Endothelial cell of umbilical vein (primary cell): ENCODE data around the gene CAPN14. TPM values are rescaled to one million over a fixed set of nuclear protein-coding genes. Genes with fewer than 3 reads are reported as not detected.

ENCODE experiments used
- BruUV-seq: library from RNA; stranded (reverse); fragments of 400-500 nt; replicated peaks from 2 replicates; lab custom pipeline; 2021; lab: Mats Ljungman, UMichigan
- CTCF ChIA-PET: fragments of 300-600, 350-600 bp; sonication (Branson Sonifier 250); formaldehyde crosslinking; loops from one replicate; lab custom pipeline; 2021; ENCODE audit warnings: antibody characterized with exemption, inconsistent platforms; lab: Charles Lee
- POLR2A ChIA-PET: fragments of 300-600, 350-600 bp; sonication (Branson Sonifier 250); formaldehyde crosslinking; loops from one replicate; lab custom pipeline; 2021; ENCODE audit warnings: antibody characterized with exemption, inconsistent platforms; lab: Charles Lee
- DNase-seq: peaks from one replicate; pipeline ENCODE4 v3.0.0-alpha.2; 2011; ENCODE audit warnings: low read depth, low spot score
- FAIRE-seq: peaks from 2 replicates; lab custom pipeline; 2011; peaks lifted over from hg19 to GRCh38; lab: Jason Lieb, UNC
- H2AFZ ChIP-seq: 2 replicates; pipeline ENCODE4 v1.6.0; 2012; ENCODE audit warnings: low read depth, low read length, control low read depth, inconsistent platforms
- H3K27ac ChIP-seq: 2 replicates; pipeline ENCODE4 v1.5.1; 2011; ENCODE audit warnings: low read depth, mild to moderate bottlenecking, control low read depth, low read length, moderate library complexity; ENCODE audit not compliant: insufficient read depth
- H3K27me3 ChIP-seq, 2 experiments: 2 replicates each; pipeline versions ENCODE4 v1.6.0 to v1.6.1; 2011; ENCODE audit warnings: low read length in 2 of 2, mixed read lengths in 1 of 2; ENCODE audit not compliant: control insufficient read depth in 2 of 2, insufficient read depth in 2 of 2
- H3K36me3 ChIP-seq, 2 experiments: 2 replicates in 1 of 2; 3 replicates in 1 of 2; pipeline ENCODE4 v1.5.1; 2011; ENCODE audit warnings: low read length in 2 of 2, mild to moderate bottlenecking in 1 of 2, moderate library complexity in 1 of 2; ENCODE audit not compliant: control insufficient read depth in 2 of 2, insufficient read depth in 2 of 2; ENCODE audit errors: extremely low read depth in 1 of 2
- H3K4me1 ChIP-seq: 3 replicates; pipeline ENCODE4 v1.5.1; 2011; ENCODE audit warnings: mild to moderate bottlenecking, low read length; ENCODE audit not compliant: control insufficient read depth, insufficient read depth; ENCODE audit errors: extremely low read depth
- H3K4me2 ChIP-seq: 2 replicates; pipeline ENCODE4 v1.6.1; 2011; ENCODE audit warnings: low read length, control low read depth, mixed read lengths; ENCODE audit not compliant: insufficient read depth
- H3K4me3 ChIP-seq, 3 experiments: fragments of 200-600 bp in 1 of 3; sonication (generic), shearing (Covaris generic) in 1 of 3; replicated peaks in 1 of 3; 2 replicates each; pipeline ENCODE4 v1.5.1; 2011 to 2016; ENCODE audit warnings: control low read depth in 3 of 3, low read length in 3 of 3, mild to moderate bottlenecking in 2 of 3, inconsistent platforms in 1 of 3, low read depth in 1 of 3, moderate library complexity in 1 of 3; ENCODE audit not compliant: insufficient read depth in 1 of 3
- H3K79me2 ChIP-seq: 2 replicates; pipeline ENCODE4 v1.6.0; 2012; ENCODE audit warnings: low read length, inconsistent platforms; ENCODE audit not compliant: control insufficient read depth, insufficient read depth
- H3K9ac ChIP-seq: replicated peaks from 2 replicates; pipeline ENCODE3; 2011; ENCODE audit warnings: low read length, control low read depth; ENCODE audit not compliant: insufficient read depth; ENCODE audit errors: extremely low read depth
- H3K9me1 ChIP-seq: replicated peaks from 3 replicates; pipeline ENCODE4 v1.6.0; 2011; ENCODE audit warnings: mild to moderate bottlenecking, low read length; ENCODE audit not compliant: control insufficient read depth, insufficient read depth; ENCODE audit errors: extremely low read depth
- H3K9me3 ChIP-seq: replicated peaks from 2 replicates; pipeline ENCODE4 v1.5.1; 2012; ENCODE audit warnings: low read length, inconsistent platforms; ENCODE audit not compliant: control insufficient read depth, insufficient read depth
- H4K20me1 ChIP-seq: replicated peaks from 2 replicates; pipeline ENCODE3; 2011; ENCODE audit warnings: mild to moderate bottlenecking, low read length; ENCODE audit not compliant: control insufficient read depth, insufficient read depth; ENCODE audit errors: extremely low read depth
- EZH2 ChIP-seq: IDR thresholded peaks from 2 replicates; pipeline ENCODE4 v1.6.1; 2012; ENCODE audit warnings: borderline replicate concordance, low read depth, mild to moderate bottlenecking, moderate library complexity, low read length, inconsistent platforms; ENCODE audit not compliant: severe bottlenecking
- FOS ChIP-seq: IDR thresholded peaks from 2 replicates; pipeline ENCODE4 v1.6.1; 2011; ENCODE audit warnings: mild to moderate bottlenecking, low read length, moderate library complexity, borderline replicate concordance; ENCODE audit not compliant: insufficient read depth
- GATA2 ChIP-seq: IDR thresholded peaks from 2 replicates; pipeline ENCODE4 v1.7.0; 2011; ENCODE audit warnings: low read depth, mild to moderate bottlenecking, moderate library complexity, mixed read lengths, low read length; ENCODE audit not compliant: insufficient read length, insufficient read depth
- JUN ChIP-seq: IDR thresholded peaks from 2 replicates; pipeline ENCODE4 v1.6.1; 2011; ENCODE audit warnings: borderline replicate concordance, low read depth; ENCODE audit not compliant: insufficient read length, insufficient read depth
- MYC ChIP-seq: IDR thresholded peaks from one replicate; pipeline ENCODE4 v1.6.1; 2011; ENCODE audit warnings: mild to moderate bottlenecking, low read depth, low read length
- POLR2A ChIP-seq: IDR thresholded peaks from 2 replicates; pipeline ENCODE4 v1.6.1; 2012; ENCODE audit warnings: low read depth, mild to moderate bottlenecking, control low read depth, low read length
- POLR2AphosphoS5 ChIP-seq: IDR thresholded peaks from 2 replicates; pipeline ENCODE4 v1.6.1; 2012; ENCODE audit warnings: low read depth, mild to moderate bottlenecking, control low read depth, low read length, moderate library complexity; ENCODE audit not compliant: insufficient read depth
- dilution Hi-C: fragments of 300-500 bp; cut with MboI; formaldehyde crosslinking; loops from one replicate; pipeline ENCODE4 v1.15.0; 2019; ENCODE audit warnings: low sequenced_read_pairs; ENCODE audit not compliant: extremely low pct_ligation_motif_present
- intact Hi-C: fragments of 100-400 bp; cut with micrococcal nuclease; formaldehyde crosslinking; loops from one replicate; pipeline ENCODE4 v1.10.0; 2022
- polyA plus RNA-seq, 4 experiments: library from polyadenylated mRNA; depleted of rRNA in 3 of 4; stranded (reverse) in 3 of 4; unstranded in 1 of 4; fragments of >200 nt; gene quantifications; 2 replicates each; pipeline versions ENCODE4 v1.2.1 to v1.2.3, GENCODE V29; 2011 to 2012; ENCODE audit warnings: missing spikeins in 1 of 4
- total RNA-seq: library from RNA; stranded (reverse); gene quantifications from 2 replicates; pipeline ENCODE4 v1.2.3, GENCODE V29; 2021
- TF ChIP-seq, protein P1 (sequence below): IDR thresholded peaks from 2 replicates; pipeline ENCODE4 v1.6.1; 2011; ENCODE audit not compliant: insufficient read depth, insufficient read length
- TF ChIP-seq, protein P2 (sequence below), 2 donors: IDR thresholded peaks; 1 replicate in 1 of 2; 2 replicates in 1 of 2; pipeline ENCODE4 v1.5.1; 2011; ENCODE audit warnings: low read length in 2 of 2, mild to moderate bottlenecking in 2 of 2, moderate library complexity in 2 of 2, control low read depth in 1 of 2, inconsistent platforms in 1 of 2, low read depth in 1 of 2; ENCODE audit not compliant: insufficient read depth in 1 of 2; ENCODE audit errors: extremely low read depth in 1 of 2

The CAPN14 gene
- total and polyA plus RNA-seq, 2 donors (not counting 3 experiments of a cell fraction or from before 2014, with no cell fraction given): 0.01 to 0.15 TPM

DNA sequence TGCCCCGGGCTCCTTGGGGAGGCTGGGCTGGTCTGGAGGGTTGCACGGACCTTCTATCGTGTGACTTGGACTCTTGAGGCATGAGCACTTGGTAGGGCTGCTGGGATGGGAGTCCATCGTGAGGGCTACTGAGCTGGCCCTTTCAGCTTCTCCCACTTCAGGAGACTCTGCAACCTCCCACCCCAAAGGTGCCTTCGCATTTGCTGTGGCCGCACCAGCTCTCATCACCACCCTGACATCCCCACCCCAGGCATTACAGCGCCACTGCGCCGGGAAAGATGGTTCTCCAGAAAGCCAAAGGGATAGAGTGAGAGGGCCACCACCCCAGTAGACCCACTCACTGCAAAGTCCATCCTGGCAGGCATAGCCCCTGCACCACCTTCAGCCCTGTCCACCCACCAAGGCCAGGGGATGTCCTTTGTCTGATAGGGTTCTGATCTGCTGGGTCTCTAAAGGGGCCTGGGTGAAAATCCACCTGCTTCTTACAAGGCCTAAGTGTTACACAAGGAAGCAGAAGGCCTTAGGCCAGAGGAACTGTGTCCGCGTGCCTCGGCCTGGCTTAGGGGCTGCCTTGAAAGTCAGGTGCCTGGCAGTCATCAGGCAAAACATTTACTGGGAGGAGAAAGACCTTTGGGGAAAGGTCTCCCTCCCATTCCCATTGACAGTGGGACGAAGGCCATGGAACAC is 21.7 kb upstream of the CAPN14 start:
- no peaks in the 10 kb centered on the region for H3K9me1 ChIP-seq
- no TSS peak for BruUV-seq
- POLR2A ChIA-PET: no interaction called here
- H2AFZ ChIP-seq: no peak overlapping the region
- intact Hi-C loops (no loop called here), dilution Hi-C loops (no loop called here)
- TF ChIP-seq POLR2A (no peak), FOS (no peak), JUN (no peak), GATA2 (no peak), MYC (no peak), EZH2 (no peak), POLR2AphosphoS5 (no peak)
- TF ChIP-seq, protein P1, sequence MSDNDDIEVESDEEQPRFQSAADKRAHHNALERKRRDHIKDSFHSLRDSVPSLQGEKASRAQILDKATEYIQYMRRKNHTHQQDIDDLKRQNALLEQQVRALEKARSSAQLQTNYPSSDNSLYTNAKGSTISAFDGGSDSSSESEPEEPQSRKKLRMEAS: no peak
- TF ChIP-seq, protein P2, sequence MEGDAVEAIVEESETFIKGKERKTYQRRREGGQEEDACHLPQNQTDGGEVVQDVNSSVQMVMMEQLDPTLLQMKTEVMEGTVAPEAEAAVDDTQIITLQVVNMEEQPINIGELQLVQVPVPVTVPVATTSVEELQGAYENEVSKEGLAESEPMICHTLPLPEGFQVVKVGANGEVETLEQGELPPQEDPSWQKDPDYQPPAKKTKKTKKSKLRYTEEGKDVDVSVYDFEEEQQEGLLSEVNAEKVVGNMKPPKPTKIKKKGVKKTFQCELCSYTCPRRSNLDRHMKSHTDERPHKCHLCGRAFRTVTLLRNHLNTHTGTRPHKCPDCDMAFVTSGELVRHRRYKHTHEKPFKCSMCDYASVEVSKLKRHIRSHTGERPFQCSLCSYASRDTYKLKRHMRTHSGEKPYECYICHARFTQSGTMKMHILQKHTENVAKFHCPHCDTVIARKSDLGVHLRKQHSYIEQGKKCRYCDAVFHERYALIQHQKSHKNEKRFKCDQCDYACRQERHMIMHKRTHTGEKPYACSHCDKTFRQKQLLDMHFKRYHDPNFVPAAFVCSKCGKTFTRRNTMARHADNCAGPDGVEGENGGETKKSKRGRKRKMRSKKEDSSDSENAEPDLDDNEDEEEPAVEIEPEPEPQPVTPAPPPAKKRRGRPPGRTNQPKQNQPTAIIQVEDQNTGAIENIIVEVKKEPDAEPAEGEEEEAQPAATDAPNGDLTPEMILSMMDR (IDR thresholded peaks at IDR 0.05; ENCODE audit: extremely low read depth in 1 of 2, insufficient read depth in 1 of 2, low read depth in 1 of 2, low read length in 2 of 2): no peak
- CTCF ChIA-PET: no interaction called here
- no peak overlapping the region for H3K27ac ChIP-seq
- no peaks in the 10 kb centered on the region for H3K36me3 ChIP-seq
- no peaks in the 10 kb centered on the region for H4K20me1 ChIP-seq
- no peak overlapping the region for H3K9ac ChIP-seq
- FAIRE-seq (no peak), DNase-seq (no peak)
- H3K27me3 ChIP-seq: no peaks in the 10 kb centered on the region
- no peak overlapping the region for H3K4me3 ChIP-seq
- peaks cover 4% of the 10 kb centered on the region for H3K4me1 ChIP-seq
- no peak overlapping the region for H3K4me2 ChIP-seq
- H3K9me3 ChIP-seq: no peaks in the 10 kb centered on the region
- no peaks in the 10 kb centered on the region for H3K79me2 ChIP-seq
